Skeletal muscle cell (primary cell): ENCODE results near the gene H1-8.

Experiments used
- DNase-seq: peaks from one replicate; pipeline ENCODE4 v3.0.0-alpha.2; 2010; ENCODE audit warnings: low read depth
- H3K4me3 ChIP-seq: 2 replicates; pipeline ENCODE4 v1.5.1; 2011; ENCODE audit warnings: low read depth, mild to moderate bottlenecking, control low read depth, low read length, moderate library complexity

The H1-8 gene

DNA sequence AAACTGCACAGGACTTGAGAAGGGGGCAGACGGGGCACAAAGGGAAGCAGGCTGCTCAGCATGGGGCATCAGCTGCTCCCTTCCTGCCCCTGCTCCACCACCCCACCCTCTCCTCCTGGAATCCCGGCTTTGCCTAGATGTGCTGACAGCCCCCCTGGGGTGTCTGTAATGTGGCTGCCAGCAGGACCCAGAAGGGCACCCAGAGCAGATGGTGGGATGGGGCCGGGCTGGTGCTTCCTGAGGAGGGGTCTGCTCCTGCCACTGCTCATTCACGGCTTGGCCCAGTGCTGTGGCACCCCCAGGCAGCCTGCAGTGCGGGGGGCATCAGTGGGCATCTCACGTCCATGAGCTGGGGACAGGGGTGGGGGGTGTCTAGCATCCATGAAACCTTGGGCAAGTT lies 10.2 kb downstream of the H1-8 start:
- no peak for DNase-seq
- no peak overlapping the region for H3K4me3 ChIP-seq

- DNase-seq = no peak
- H3K4me3 ChIP-seq = no peak overlapping the region
Measured at GRCh38 chr3:129553719-129554118, 10.7 kb downstream of the H1-8 start.

DNA sequence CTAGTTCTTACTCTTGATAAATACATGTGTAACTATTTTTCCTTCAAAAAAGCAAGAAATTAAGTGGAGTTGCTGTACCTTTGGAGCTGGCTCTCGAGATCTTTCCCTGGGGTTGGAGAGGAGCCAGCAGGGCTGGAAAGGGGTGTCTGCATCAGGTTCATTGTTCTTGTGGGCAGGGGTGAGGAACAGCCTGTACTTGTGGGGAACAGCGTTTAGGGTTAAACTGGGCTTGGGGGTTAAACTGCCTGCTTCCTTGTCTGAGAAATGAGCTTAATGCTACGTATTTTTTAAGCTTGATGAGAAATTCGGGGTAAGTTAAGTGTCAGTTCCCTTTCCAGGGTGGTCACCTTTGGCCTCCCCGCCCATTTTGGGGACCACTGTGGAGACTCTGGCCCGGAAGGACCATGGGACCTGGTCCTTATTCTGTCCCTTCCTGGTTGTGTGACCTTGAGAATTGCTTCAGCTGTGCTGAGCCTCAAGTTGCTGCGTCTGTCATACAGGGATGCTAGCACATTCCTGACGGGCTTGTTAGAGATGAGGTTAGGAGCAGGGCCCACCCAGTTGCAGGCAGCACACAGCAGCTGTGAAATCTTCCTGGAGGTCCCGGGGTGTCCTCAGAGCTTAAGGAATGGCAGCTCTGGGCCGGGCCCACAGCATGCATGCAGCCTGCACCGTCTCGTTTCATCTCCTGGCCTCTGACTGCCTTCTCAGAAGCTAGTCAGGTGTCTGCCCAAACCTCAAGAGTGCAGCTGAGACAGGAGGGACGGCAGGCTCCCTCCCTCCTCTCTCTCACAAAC lies 11.6 kb downstream of the H1-8 start:
- DNase-seq = peak; percentile 30
- no peak overlapping the region for H3K4me3 ChIP-seq

DNA sequence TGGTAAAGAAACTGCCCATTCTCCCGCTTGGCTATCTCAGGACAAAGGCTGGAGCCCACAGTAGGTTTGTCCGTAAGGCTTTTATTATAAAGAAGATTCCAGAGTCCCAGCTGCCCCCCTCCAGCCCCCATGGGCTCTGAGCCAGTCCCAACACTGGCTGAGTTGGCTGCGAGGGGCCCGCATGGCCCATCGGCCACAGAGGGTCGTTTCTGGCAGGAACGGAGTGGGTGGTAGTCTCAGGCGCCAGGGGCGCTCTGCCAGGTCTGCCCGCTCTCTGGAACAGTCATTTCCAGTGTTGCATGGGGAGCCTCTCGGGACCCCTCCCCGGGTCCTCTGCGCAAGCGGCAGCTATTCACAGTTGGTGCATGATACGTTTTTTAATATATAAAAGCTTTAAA lies 12.2 kb downstream of the H1-8 start:
- no peak overlapping the region for H3K4me3 ChIP-seq
- DNase-seq = no peak

DNA sequence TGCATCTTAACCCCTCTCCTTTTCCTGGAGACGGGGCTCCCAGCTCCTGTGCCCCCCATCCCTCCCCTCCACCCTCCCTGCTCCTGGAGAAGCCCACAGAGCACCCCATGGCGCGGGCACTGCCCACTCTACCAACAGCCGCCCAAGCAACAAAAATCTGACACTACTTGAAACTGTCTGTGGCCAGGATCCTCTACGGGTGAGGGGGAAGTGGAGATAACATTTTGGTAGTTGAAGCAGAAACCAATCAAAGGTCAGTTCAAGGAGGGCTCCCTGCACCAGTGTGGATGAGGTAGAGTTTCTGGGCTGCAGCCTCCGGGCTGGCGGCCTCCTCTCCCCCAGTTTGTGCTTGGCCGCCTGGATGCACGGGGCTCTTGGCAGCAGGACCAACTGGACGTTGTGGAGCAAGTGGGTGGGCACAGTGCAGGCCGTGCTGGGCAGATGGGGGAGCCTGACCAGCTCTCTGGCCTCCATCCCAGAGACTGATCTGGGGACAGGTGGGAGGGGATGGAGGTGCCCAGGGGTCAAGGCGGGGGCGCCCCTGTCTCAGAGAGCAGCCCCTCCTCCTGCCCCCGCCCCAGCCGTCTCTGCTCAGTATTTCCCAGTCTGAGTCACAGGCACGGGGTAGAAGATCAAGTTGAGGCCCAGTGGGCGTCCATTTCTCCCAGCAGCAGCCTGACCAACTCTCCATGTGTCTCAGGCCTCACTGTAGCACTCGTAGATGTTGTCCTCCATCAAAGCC lies 12.8 kb downstream of the H1-8 start:
- H3K4me3 ChIP-seq = no peak overlapping the region
- no peak for DNase-seq

DNA sequence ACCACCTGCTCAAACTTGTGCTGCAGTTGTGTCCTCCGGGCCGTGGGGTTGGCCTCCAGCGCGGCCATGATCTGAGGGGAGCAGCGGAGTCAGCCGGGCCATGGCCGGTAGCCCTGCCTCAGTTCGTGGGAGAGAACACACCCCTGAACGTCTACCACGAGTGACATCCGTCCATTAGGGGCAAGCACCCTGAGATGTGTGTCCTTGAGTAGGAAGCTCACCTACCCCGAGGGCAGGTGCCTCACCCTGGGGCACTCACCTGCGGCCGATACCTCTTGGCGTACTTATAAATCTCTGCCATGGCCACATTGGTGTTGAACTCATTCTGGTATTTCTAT lies 13.4 kb downstream of the H1-8 start:
- DNase-seq = no peak
- H3K4me3 ChIP-seq = no peak overlapping the region

GRCh38 chr3:129556890-129557547 lies 14.0 kb downstream of the H1-8 start:
- DNase-seq = no peak
- H3K4me3 ChIP-seq = no peak overlapping the region

- DNase-seq = no peak
- H3K4me3 ChIP-seq = no peak overlapping the region
Measured at GRCh38 chr3:129557548-129557894, 14.5 kb downstream of the H1-8 start.

- no peak for DNase-seq
- no peak overlapping the region for H3K4me3 ChIP-seq
Measured at GRCh38 chr3:129558081-129558771, 15.3 kb downstream of the H1-8 start.

- DNase-seq = no peak
- no peak overlapping the region for H3K4me3 ChIP-seq
Measured at GRCh38 chr3:129558772-129559564, 16.0 kb downstream of the H1-8 start.

- no peak overlapping the region for H3K4me3 ChIP-seq
- DNase-seq = no peak
Measured at GRCh38 chr3:129559565-129560079, 16.6 kb downstream of the H1-8 start.

GRCh38 chr3:129560269-129560787 lies 17.4 kb downstream of the H1-8 start:
- no peak overlapping the region for H3K4me3 ChIP-seq
- DNase-seq = no peak

DNA sequence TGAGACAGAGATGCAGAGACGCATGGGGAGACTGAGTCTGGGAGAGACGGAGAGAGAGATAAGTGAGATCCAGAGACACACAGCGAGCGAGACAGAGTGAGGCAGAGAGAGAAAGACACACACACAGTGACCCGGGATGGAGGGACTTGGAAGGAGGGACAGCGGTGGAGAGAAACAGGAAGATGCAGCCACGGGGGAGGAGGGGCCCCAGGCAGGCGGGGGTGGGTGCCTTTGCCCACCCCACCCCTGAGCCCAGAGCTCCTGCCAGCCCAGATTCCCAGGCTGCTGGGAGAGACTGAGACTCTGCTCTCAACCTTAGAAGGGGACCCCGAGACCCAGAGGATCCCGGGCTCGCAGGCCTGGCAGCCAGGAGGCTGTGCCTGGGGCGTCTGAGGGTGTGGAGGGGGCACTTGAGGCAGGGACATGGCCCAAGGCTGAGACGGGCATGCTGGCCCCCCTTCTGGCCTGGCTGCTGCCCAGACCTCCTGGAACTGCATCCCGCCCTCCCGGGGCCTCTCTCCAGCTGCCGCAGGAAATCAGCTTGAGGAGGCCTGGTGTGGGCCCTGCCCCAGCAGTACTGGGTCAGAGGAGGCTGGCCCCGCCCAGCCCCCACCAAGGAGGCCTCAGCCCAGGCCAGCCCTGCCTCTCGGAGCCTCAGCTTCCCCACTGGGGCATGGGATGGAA lies 18.1 kb downstream of the H1-8 start:
- H3K4me3 ChIP-seq = peak overlapping the region; percentile 7
- DNase-seq = peak; percentile 57

- DNase-seq = no peak
- H3K4me3 ChIP-seq = no peak overlapping the region
Measured at GRCh38 chr3:129561619-129562248, 18.8 kb downstream of the H1-8 start.

DNA sequence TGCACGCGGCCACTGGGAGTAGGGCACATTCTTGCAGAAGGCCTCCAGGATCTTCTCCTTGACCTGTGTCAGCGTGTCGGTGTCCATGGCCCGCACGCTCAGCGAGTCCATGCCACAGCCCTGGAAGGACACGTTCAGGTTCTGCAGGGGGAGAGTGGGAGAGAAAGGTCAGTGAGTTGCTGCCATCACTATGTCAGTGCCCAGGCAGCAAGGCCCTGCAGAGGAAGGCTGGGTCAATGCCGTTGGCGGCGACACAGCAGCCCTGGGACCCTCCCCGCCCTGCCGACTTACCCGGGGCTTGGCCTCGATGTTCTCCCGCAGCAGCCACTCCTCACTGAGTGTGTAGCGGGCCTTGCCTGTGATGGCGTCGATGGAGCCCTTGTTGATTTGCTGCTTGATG lies 19.8 kb downstream of the H1-8 start:
- no peak overlapping the region for H3K4me3 ChIP-seq
- DNase-seq = no peak

DNA sequence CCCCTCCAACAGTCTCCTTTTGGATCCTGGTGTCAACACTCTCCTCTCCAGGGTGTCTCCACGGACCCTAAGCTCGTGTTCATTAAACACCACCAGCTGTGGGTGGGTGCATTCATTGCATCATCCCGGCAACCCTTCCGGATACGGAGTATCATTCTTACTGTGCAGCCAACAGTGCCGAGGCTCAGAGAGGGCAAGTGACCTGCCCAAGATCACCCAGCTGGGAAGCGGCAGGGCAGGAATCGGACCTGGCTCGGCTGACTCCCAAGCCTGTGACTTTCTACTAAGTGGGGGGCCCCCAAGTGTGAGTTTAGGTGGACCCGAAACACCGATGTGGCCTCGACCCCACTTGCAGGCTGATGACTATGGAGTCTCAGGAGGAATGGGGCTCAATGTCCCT lies 20.4 kb downstream of the H1-8 start:
- no peak for DNase-seq
- no peak overlapping the region for H3K4me3 ChIP-seq

DNA sequence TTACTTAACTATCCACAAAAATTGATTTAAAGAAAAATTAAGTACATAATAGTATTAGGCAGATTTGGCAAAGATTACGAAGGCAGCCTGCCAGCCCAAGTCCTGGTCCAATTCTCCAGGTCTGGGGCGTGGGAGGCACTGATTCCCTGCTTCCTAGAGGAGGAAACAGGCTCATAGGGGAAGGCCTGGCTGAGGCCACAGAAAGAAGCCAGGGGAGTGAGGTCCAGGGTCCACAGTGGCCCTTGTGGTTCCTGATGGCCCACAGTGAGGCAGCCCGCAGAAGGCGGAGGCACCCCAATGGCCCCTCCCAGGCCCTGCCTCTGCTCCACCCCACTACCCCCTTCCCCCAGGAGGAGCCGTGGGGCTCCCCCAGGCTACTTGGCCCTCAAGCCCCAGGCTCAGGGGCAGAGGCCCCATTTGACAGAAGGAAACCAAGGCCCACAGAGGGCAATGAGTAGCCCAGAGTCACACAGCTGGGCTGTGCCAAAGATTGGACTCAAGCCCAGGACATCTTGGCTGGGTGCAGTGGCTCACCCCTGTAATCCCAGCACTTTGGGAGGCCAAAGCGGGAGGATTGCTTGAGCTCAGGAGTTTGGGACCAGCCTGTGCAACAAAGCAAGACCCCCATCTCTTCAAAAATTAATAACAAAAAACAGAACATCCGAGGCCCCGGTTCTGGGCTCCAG lies 21.0 kb downstream of the H1-8 start:
- DNase-seq = no peak

More for the DNA sequence above, 21.0 kb downstream of the H1-8 start:
- H3K4me3 ChIP-seq = no peak overlapping the region
